Measurements from ENCODE around the gene IP6K1.

DNA sequence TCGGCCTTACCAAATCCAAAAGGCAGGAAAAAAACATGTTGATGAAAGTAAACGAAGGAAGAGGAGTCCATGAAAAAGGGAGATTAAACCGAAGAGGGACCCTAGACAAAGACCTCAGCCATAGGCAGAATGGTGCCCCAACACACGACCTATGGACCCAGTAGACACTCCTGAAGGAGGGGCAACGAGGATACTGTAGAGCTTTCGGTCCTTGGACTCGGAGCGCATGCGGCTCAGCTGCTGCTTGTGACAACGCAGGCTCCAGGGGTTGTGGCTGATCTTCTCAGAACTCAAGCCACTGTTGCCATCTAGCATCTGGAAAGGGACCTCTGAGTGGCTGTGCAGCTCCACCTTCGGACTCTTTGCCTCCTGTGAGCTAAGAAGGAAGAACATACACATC lies 53.7 kb downstream of the IP6K1 start:
- TF ChIP-seq GATA3 (IDR thresholded peaks at IDR 0.05; ENCODE audit: low read depth, low read length) (no peak), GATA2 (IDR thresholded peaks at IDR 0.05; ENCODE audit: low read depth, low read length) (no peak)
